H9 (cell line): ENCODE results near the gene ACCSL. TPM values are rescaled to one million over a fixed set of nuclear protein-coding genes. Genes with fewer than 3 reads are reported as not detected.

ENCODE experiments used
- DNase-seq: peaks from one replicate; pipeline ENCODE4 v3.0.0-alpha.2; 2017
- H2AFZ ChIP-seq: one replicate; pipeline ENCODE4 v1.6.1; 2013; ENCODE audit warnings: mild to moderate bottlenecking, low read length, control low read depth, moderate library complexity
- H2AK5ac ChIP-seq: 2 replicates; pipeline ENCODE4 v1.6.1; 2013; ENCODE audit warnings: low read length, control low read depth, mixed read lengths; ENCODE audit not compliant: insufficient read length
- H2BK120ac ChIP-seq: one replicate; pipeline ENCODE4 v1.6.1; 2013; ENCODE audit warnings: low read depth, mild to moderate bottlenecking, low read length, control low read depth, inconsistent platforms; ENCODE audit not compliant: poor library complexity, severe bottlenecking
- H2BK12ac ChIP-seq: 2 replicates; pipeline ENCODE4 v1.6.1; 2013; ENCODE audit warnings: low read length, control low read depth, mixed read lengths, low read depth; ENCODE audit not compliant: insufficient read length
- H2BK15ac ChIP-seq: 2 replicates; pipeline ENCODE4 v1.6.1; 2013; ENCODE audit warnings: low read depth, low read length, control low read depth
- H2BK20ac ChIP-seq: one replicate; pipeline ENCODE4 v1.6.1; 2013; ENCODE audit warnings: low read depth, mild to moderate bottlenecking, low read length, control low read depth, inconsistent platforms; ENCODE audit not compliant: poor library complexity, severe bottlenecking
- H2BK5ac ChIP-seq: 2 replicates; pipeline ENCODE4 v1.6.1; 2013; ENCODE audit warnings: low read length, control low read depth, mixed read lengths; ENCODE audit not compliant: insufficient read length
- H3K14ac ChIP-seq: 2 replicates; pipeline ENCODE4 v1.6.1; 2013; ENCODE audit warnings: low read length, control low read depth; ENCODE audit not compliant: insufficient read depth
- H3K18ac ChIP-seq: 2 replicates; pipeline ENCODE4 v1.6.1; 2013; ENCODE audit warnings: low read depth, mild to moderate bottlenecking, mixed read lengths, low read length, control low read depth; ENCODE audit not compliant: insufficient read length
- H3K23ac ChIP-seq: 2 replicates; pipeline ENCODE4 v1.6.1; 2013; ENCODE audit warnings: low read length, control low read depth, mixed read lengths, low read depth; ENCODE audit not compliant: insufficient read length
- H3K23me2 ChIP-seq: 2 replicates; pipeline ENCODE4 v1.6.1; 2013; ENCODE audit warnings: low read depth, mild to moderate bottlenecking, mixed read lengths, low read length, control low read depth; ENCODE audit not compliant: insufficient read length, poor library complexity, severe bottlenecking
- H3K27ac ChIP-seq: 2 replicates; pipeline ENCODE4 v1.5.1; 2013; ENCODE audit warnings: low read length, control low read depth, mixed read lengths, low read depth; ENCODE audit not compliant: insufficient read length
- H3K27me3 ChIP-seq: 2 replicates; pipeline ENCODE4 v1.6.1; 2013; ENCODE audit warnings: low read length, control low read depth, inconsistent platforms; ENCODE audit not compliant: insufficient read depth
- H3K4ac ChIP-seq: 2 replicates; pipeline ENCODE4 v1.6.1; 2013; ENCODE audit warnings: low read depth, mild to moderate bottlenecking, control low read depth, inconsistent platforms, low read length, moderate library complexity
- H3K4me1 ChIP-seq: 2 replicates; pipeline ENCODE4 v1.6.1; 2013; ENCODE audit warnings: low read length, control low read depth, inconsistent platforms; ENCODE audit not compliant: insufficient read depth
- H3K4me2 ChIP-seq: 2 replicates; pipeline ENCODE4 v1.6.1; 2013; ENCODE audit warnings: low read length, control low read depth, mixed read lengths; ENCODE audit not compliant: insufficient read length, insufficient read depth
- H3K56ac ChIP-seq: 2 replicates; pipeline ENCODE4 v1.6.1; 2013; ENCODE audit warnings: low read depth, mild to moderate bottlenecking, mixed read lengths, low read length, control low read depth; ENCODE audit not compliant: insufficient read length
- H3K79me1 ChIP-seq: 2 replicates; pipeline ENCODE4 v1.6.1; 2013; ENCODE audit warnings: low read depth, mild to moderate bottlenecking, moderate library complexity, low read length, control low read depth, inconsistent platforms; ENCODE audit not compliant: insufficient read depth, poor library complexity, severe bottlenecking
- H3K79me2 ChIP-seq: 2 replicates; pipeline ENCODE4 v1.6.1; 2013; ENCODE audit warnings: low read length, control low read depth, inconsistent platforms; ENCODE audit not compliant: insufficient read depth
- H3K9ac ChIP-seq: 2 replicates; pipeline ENCODE4 v1.6.1; 2013; ENCODE audit warnings: low read length, control low read depth, mixed read lengths; ENCODE audit not compliant: insufficient read length; ENCODE audit errors: extremely low read depth
- H3K9me3 ChIP-seq: one replicate; pipeline ENCODE4 v1.6.1; 2013; ENCODE audit warnings: low read depth, low read length, inconsistent platforms; ENCODE audit not compliant: control insufficient read depth
- H3T11ph ChIP-seq: one replicate; pipeline ENCODE4 v1.6.1; 2013; ENCODE audit warnings: mild to moderate bottlenecking, low read length, control low read depth, inconsistent platforms
- H4K20me1 ChIP-seq: one replicate; pipeline ENCODE4 v1.6.1; 2013; ENCODE audit not compliant: control insufficient read depth, insufficient read length, insufficient read depth
- H4K5ac ChIP-seq: 2 replicates; pipeline ENCODE4 v1.6.1; 2013; ENCODE audit warnings: low read depth, mild to moderate bottlenecking, mixed read lengths, low read length, control low read depth; ENCODE audit not compliant: insufficient read length
- H4K8ac ChIP-seq: replicated peaks from 2 replicates; pipeline ENCODE4 v1.6.1; 2013; ENCODE audit warnings: low read length, control low read depth, mixed read lengths, low read depth; ENCODE audit not compliant: insufficient read length
- H4K91ac ChIP-seq: 2 replicates; pipeline ENCODE4 v1.6.1; 2013; ENCODE audit warnings: low read depth, mild to moderate bottlenecking, moderate library complexity, mixed read lengths, low read length, control low read depth; ENCODE audit not compliant: insufficient read length
- H3K27ac Mint-ChIP-seq, 3 experiments: 2 replicates in 2 of 3; 3 replicates in 1 of 3; pipeline ENCODE4 v1.8.0; 2020 to 2021; ENCODE audit warnings: mixed read lengths in 3 of 3, mild to moderate bottlenecking in 1 of 3, moderate library complexity in 1 of 3
- H3K27me3 Mint-ChIP-seq: 2 replicates; pipeline ENCODE4 v1.8.0; 2021; ENCODE audit warnings: low read depth, mild to moderate bottlenecking, moderate library complexity, mixed read lengths
- H3K36me3 Mint-ChIP-seq, 3 experiments: 2 replicates in 2 of 3; 3 replicates in 1 of 3; pipeline ENCODE4 v1.8.0; 2020 to 2021; ENCODE audit warnings: low read depth in 3 of 3, mixed read lengths in 3 of 3; ENCODE audit not compliant: insufficient read depth in 1 of 3
- H3K4me1 Mint-ChIP-seq, 2 experiments: 2 replicates each; pipeline ENCODE4 v1.8.0; 2020; ENCODE audit warnings: mixed read lengths in 2 of 2
- H3K4me3 Mint-ChIP-seq, 2 experiments: 2 replicates in 1 of 2; 3 replicates in 1 of 2; pipeline ENCODE4 v1.8.0; 2020 to 2021; ENCODE audit warnings: mild to moderate bottlenecking in 2 of 2, mixed read lengths in 2 of 2, moderate library complexity in 1 of 2
- H3K9me3 Mint-ChIP-seq, 2 experiments: 2 replicates in 1 of 2; 3 replicates in 1 of 2; pipeline ENCODE4 v1.8.0; 2020; ENCODE audit warnings: mild to moderate bottlenecking in 2 of 2, mixed read lengths in 2 of 2, moderate library complexity in 1 of 2
- WGBS: extraction: QIAGEN DNeasy Blood & Tissue Kit; methylation state at CpG from one replicate; pipeline ENCODE4 v1.1.7; 2013; ENCODE audit warnings: missing lambda C conversion rate, low lambda C conversion rate, mixed read lengths; ENCODE audit not compliant: insufficient read length; ENCODE audit errors: extremely low coverage; 5-methylcytosine and 5-hydroxymethylcytosine counted together
- total RNA-seq: library from RNA; stranded (reverse); gene quantifications from 2 replicates; pipeline ENCODE4 v1.2.1, GENCODE V29; 2021
- TF ChIP-seq, protein P1 (sequence below): fragments of 200-600 bp; sonication (generic); conservative IDR thresholded peaks from 3 replicates; pipeline ENCODE4 v1.8.0; 2021; ENCODE audit warnings: antibody characterized with exemption, mild to moderate bottlenecking

Gene ACCSL
- total RNA-seq, 1 experiment from 2014 or later = not detected

DNA sequence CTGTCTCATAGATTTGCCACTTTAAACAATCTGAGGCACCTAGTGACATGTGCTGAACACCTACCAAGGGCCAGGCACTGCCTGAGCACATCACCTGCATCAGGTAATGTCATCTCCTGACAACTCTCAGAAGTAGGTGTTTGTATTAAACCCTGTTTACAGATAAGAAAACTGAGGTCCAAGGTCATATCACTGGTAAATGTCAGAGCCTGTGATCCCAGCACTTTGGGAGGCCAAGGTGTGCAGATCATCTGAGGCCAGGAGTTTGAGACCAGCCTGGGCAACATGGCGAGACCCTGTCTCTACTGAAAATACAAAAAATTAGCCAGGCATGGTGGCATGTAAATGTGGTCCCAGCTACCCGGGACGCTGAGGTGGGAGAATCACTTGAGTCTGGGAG lies 39.1 kb upstream of the ACCSL start:
- Histone ChIP-seq H2AFZ (no peak overlapping the region), H2BK5ac (no peak overlapping the region), H3K14ac (no peak overlapping the region), H2BK15ac (no peak overlapping the region), H4K20me1 (no peaks in the 10 kb centered on the region), H3K27me3 (no peaks in the 10 kb centered on the region), H4K91ac (no peak overlapping the region), H2BK12ac (no peak overlapping the region), H3K9ac (no peak overlapping the region), H3K56ac (no peak overlapping the region), H3K23ac (no peak overlapping the region), H2BK120ac (no peak overlapping the region), H3K27ac (no peak overlapping the region), H3K79me1 (no peaks in the 10 kb centered on the region), H3K4ac (no peak overlapping the region), H3K4me1 (no peaks in the 10 kb centered on the region; the same call in 1 of the 2 replicates), H2BK20ac (no peak overlapping the region), H3K18ac (no peak overlapping the region), H3T11ph (no peak overlapping the region), H2AK5ac (no peak overlapping the region), H4K5ac (no peak overlapping the region), H3K23me2 (no peaks in the 10 kb centered on the region), H3K4me2 (no peak overlapping the region), H4K8ac (no peak overlapping the region), H3K79me2 (no peaks in the 10 kb centered on the region), H3K9me3 (no peaks in the 10 kb centered on the region)
- H3K4me3 Mint-ChIP-seq = no peak overlapping the region
- DNase-seq = no peak
- H3K36me3 Mint-ChIP-seq = no peaks in the 10 kb centered on the region
- WGBS = no CpG with 5 or more reads among the region's 3 CpGs
- H3K27me3 Mint-ChIP-seq = peaks cover 10% of the 10 kb centered on the region
- no peak overlapping the region for H3K27ac Mint-ChIP-seq
- no peaks in the 10 kb centered on the region for H3K9me3 Mint-ChIP-seq
- TF ChIP-seq, protein P1, sequence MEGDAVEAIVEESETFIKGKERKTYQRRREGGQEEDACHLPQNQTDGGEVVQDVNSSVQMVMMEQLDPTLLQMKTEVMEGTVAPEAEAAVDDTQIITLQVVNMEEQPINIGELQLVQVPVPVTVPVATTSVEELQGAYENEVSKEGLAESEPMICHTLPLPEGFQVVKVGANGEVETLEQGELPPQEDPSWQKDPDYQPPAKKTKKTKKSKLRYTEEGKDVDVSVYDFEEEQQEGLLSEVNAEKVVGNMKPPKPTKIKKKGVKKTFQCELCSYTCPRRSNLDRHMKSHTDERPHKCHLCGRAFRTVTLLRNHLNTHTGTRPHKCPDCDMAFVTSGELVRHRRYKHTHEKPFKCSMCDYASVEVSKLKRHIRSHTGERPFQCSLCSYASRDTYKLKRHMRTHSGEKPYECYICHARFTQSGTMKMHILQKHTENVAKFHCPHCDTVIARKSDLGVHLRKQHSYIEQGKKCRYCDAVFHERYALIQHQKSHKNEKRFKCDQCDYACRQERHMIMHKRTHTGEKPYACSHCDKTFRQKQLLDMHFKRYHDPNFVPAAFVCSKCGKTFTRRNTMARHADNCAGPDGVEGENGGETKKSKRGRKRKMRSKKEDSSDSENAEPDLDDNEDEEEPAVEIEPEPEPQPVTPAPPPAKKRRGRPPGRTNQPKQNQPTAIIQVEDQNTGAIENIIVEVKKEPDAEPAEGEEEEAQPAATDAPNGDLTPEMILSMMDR = no peak
- H3K4me1 Mint-ChIP-seq = peaks cover 13 to 14% of the 10 kb centered on the region in 2 experiments
